Muscle of leg (tissue), 16 donors: ENCODE data around the gene TUT7. TPM values are rescaled to one million over a fixed set of nuclear protein-coding genes. Genes with fewer than 3 reads are reported as not detected.
"Not testable (repeated sequence)": the region's sequence is repeated elsewhere in the genome, so short reads cannot be mapped to it uniquely, and the experiment has no call there.

Source experiments
- DNase-seq: peaks from one replicate; pipeline ENCODE4 v3.0.0; 2013
- H3K27ac ChIP-seq: one replicate; pipeline ENCODE4 v1.5.1; 2013; ENCODE audit warnings: mild to moderate bottlenecking, low read length, control low read depth
- H3K27me3 ChIP-seq: one replicate; pipeline ENCODE4 v1.6.1; 2013; ENCODE audit warnings: low read length; ENCODE audit not compliant: control insufficient read depth, insufficient read depth
- H3K36me3 ChIP-seq: one replicate; pipeline ENCODE4 v1.6.1; 2013; ENCODE audit warnings: low read length; ENCODE audit not compliant: control insufficient read depth, insufficient read depth
- H3K4me1 ChIP-seq: one replicate; pipeline ENCODE4 v1.6.1; 2013; ENCODE audit warnings: low read length; ENCODE audit not compliant: control insufficient read depth, insufficient read depth
- H3K4me3 ChIP-seq: one replicate; pipeline ENCODE4 v1.5.1; 2013; ENCODE audit warnings: low read length, control low read depth
- H3K9me3 ChIP-seq: replicated peaks from 2 replicates; pipeline ENCODE4 v1.6.1; 2013; ENCODE audit warnings: low read depth, low read length; ENCODE audit not compliant: control insufficient read depth
- WGBS: methylation state at CpG from one replicate; pipeline ENCODE4 v1.1.5; 2013; ENCODE audit warnings: missing lambda C conversion rate; ENCODE audit not compliant: insufficient coverage; 5-methylcytosine and 5-hydroxymethylcytosine counted together
- long read RNA-seq, 11 donors: transcript quantifications; one replicate each; lab custom pipeline, GENCODE V29; 2026
- polyA plus RNA-seq, 8 donors: library from polyadenylated mRNA; unstranded; fragments of 120-200 nt; gene quantifications; one replicate each; pipeline versions ENCODE4 v1.2.1 to v1.2.3, GENCODE V29; 2013; ENCODE audit warnings: inconsistent platforms in 1 of 8, low replicate concordance in 1 of 8; ENCODE audit not compliant: insufficient read length in 8 of 8, insufficient read depth in 1 of 8
- total RNA-seq: library from RNA; stranded (reverse); fragments of 120-200 nt; gene quantifications from one replicate; pipeline ENCODE4 v1.2.4, GENCODE V29; 2013

Gene TUT7, protein sequence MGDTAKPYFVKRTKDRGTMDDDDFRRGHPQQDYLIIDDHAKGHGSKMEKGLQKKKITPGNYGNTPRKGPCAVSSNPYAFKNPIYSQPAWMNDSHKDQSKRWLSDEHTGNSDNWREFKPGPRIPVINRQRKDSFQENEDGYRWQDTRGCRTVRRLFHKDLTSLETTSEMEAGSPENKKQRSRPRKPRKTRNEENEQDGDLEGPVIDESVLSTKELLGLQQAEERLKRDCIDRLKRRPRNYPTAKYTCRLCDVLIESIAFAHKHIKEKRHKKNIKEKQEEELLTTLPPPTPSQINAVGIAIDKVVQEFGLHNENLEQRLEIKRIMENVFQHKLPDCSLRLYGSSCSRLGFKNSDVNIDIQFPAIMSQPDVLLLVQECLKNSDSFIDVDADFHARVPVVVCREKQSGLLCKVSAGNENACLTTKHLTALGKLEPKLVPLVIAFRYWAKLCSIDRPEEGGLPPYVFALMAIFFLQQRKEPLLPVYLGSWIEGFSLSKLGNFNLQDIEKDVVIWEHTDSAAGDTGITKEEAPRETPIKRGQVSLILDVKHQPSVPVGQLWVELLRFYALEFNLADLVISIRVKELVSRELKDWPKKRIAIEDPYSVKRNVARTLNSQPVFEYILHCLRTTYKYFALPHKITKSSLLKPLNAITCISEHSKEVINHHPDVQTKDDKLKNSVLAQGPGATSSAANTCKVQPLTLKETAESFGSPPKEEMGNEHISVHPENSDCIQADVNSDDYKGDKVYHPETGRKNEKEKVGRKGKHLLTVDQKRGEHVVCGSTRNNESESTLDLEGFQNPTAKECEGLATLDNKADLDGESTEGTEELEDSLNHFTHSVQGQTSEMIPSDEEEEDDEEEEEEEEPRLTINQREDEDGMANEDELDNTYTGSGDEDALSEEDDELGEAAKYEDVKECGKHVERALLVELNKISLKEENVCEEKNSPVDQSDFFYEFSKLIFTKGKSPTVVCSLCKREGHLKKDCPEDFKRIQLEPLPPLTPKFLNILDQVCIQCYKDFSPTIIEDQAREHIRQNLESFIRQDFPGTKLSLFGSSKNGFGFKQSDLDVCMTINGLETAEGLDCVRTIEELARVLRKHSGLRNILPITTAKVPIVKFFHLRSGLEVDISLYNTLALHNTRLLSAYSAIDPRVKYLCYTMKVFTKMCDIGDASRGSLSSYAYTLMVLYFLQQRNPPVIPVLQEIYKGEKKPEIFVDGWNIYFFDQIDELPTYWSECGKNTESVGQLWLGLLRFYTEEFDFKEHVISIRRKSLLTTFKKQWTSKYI (N-terminal part only)
- 18.6 TPM for total RNA-seq
- polyA plus RNA-seq: 10 to 100 TPM in 7 of 8 donors, 1 to 10 TPM in 1; 9.4 to 17.4 (median 13.6) TPM
- long read RNA-seq, donor 1: 0 reads
- long read RNA-seq, donor 2: 0 reads
- long read RNA-seq, donor 3, full-length matches to known transcripts: 1 of 1 reads
- long read RNA-seq, donor 3, partial matches to known transcripts: 0 of 1 reads
- long read RNA-seq, donor 3, other reads (novel, unspliced or antisense): 0 of 1 reads
- long read RNA-seq, donor 4: 0 reads
- long read RNA-seq, donor 5, full-length matches to known transcripts: 1 of 10 reads
- long read RNA-seq, donor 5, partial matches to known transcripts: 9 of 10 reads
- long read RNA-seq, donor 5, other reads (novel, unspliced or antisense): 0 of 10 reads
- long read RNA-seq, donor 6, full-length matches to known transcripts: 2 of 2 reads
- long read RNA-seq, donor 6, partial matches to known transcripts: 0 of 2 reads
- long read RNA-seq, donor 6, other reads (novel, unspliced or antisense): 0 of 2 reads
- long read RNA-seq, donor 7, partial matches to known transcripts: 0 of 1 reads
- long read RNA-seq, donor 7, other reads (novel, unspliced or antisense): 0 of 1 reads
- long read RNA-seq, donor 8, partial matches to known transcripts: 0 of 1 reads
- long read RNA-seq, donor 8, other reads (novel, unspliced or antisense): 0 of 1 reads
- long read RNA-seq, donor 9: 0 reads
- long read RNA-seq, donor 10, partial matches to known transcripts: 0 of 1 reads
- long read RNA-seq, donor 10, other reads (novel, unspliced or antisense): 0 of 1 reads
- long read RNA-seq, donor 11, partial matches to known transcripts: 7 of 7 reads
- long read RNA-seq, donor 11, other reads (novel, unspliced or antisense): 0 of 7 reads

DNA sequence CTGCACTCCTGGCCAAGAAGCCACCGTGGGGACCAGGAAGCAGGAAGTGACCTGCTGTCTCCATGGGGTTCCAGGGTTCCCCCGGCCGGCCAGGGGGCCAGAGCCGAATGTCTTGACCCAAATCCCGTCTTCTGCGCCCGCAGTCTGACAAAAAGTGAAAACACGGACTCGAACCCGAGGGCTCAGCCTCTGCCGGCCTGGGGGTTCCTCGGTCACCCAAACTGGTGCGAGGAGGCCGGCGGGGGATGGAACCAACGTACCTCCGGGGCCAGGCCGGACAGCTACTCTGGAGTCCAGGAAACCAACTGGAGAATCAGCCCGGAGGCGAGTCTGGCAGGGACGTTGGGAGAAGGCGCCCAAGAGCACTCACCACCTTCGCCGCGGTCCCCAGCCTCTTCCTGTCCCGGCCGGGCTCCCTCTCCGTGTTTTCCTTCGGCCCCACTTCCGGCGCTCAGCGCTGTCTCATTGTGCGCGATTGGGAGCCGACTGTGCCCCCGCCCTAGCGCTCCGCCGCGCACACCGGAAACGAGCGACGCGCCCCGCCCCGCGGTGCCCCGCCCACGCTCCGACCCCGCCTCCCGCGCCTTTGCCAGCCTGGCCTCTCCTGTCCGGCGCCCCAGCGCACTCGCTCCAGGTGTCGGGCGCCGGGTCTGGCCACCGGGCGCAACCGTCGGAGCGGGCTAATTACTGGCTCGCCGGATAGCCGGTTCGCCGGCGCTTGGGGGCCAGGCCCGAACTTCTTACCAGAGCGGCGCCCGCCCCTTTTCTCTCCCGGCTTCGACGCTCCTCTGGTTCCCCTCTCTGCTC lies at the start of gene TUT7:
TSS of gene TUT7 (minus strand) at position 400 of the 807 bp plus-strand sequence. CDS start 1,211 bp downstream, outside the sequence.
- Histone ChIP-seq H3K36me3 (peaks cover 3% of the 10 kb centered on the region), H3K9me3 (no peaks in the 10 kb centered on the region), H3K4me3 (peak within 1 kb of the TSS; percentile 86), H3K27me3 (no peaks in the 10 kb centered on the region), H3K4me1 (peaks cover 4% of the 10 kb centered on the region), H3K27ac (peak within 1 kb of the TSS; percentile 98)
- under 1% methylated on average over 79 of the region's 79 CpGs for WGBS
- peak; percentile 99 for DNase-seq

DNA sequence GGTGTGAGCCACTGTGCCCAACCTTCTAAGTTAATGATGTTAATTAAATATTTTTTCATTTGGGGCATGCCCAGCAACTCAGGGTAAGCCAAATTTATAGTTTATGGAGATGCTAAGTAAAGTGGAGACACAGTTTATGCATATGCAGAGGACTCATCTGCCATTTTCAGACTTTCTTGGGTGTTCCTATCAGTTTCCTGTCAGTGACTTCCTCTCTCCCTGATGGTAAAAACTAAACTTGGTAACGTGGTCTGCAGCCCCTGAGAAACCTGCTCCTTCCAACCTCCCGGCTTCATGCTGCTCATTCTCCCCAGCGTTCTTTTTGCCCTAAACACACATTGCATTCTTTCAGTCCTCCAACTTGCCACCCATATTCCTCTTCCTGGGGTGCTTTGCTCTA lies 48.4 kb upstream of the TUT7 start:
- H3K27ac ChIP-seq: no peak overlapping the region
- no peaks in the 10 kb centered on the region for H3K9me3 ChIP-seq
- H3K36me3 ChIP-seq: no peaks in the 10 kb centered on the region
- no peak for DNase-seq
- H3K27me3 ChIP-seq: no peaks in the 10 kb centered on the region
- peaks cover 5% of the 10 kb centered on the region for H3K4me1 ChIP-seq
- 77% methylated on average over 3 of the region's 3 CpGs for WGBS
- H3K4me3 ChIP-seq: no peak overlapping the region

DNA sequence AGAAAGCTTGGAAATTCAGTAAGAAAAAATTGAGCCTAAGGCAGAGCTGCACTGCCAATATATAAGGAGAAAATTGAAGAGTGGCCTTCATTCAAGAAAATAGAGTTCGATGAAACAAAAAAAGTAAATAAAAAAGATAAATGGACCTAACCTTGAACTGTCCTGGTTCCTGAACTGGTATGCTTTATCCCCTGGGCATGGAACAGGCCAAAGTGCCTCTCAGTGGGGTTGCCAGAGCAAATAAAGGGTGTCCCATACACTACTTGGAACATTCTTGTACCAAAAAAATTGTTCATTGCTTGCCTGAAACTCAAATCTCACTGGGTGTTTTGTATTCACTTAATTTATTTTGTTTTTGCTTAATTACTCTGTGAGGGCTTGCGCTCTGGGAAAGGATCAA lies 42.2 kb upstream of the TUT7 start:
- no peak for DNase-seq
- Histone ChIP-seq H3K36me3 (no peaks in the 10 kb centered on the region), H3K27me3 (no peaks in the 10 kb centered on the region), H3K9me3 (no peaks in the 10 kb centered on the region), H3K4me3 (no peak overlapping the region), H3K4me1 (no peaks in the 10 kb centered on the region), H3K27ac (no peak overlapping the region)
- no CpG with 5 or more reads among the region's 2 CpGs for WGBS

DNA sequence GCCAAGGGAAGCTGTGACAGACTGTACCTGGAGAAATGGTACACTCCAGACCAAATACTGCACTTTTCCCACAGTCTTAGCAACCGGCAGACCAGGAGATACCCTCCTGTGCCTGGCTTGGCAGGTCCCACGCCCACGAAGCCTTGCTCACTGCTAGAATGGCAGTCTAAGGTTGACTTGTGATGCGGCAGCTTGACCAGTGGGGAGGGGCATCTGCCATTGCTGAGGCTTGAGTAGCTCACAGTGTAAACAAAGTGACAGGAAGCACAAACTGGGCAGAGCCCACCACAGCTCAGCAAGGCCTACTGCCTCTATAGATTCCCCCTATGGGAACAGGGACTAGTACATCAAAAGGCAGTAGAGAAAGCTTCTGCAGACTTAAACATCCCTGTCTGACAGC lies 36.0 kb upstream of the TUT7 start:
- not testable (repeated sequence) for H3K4me3 ChIP-seq, H3K9me3 ChIP-seq, DNase-seq, H3K27ac ChIP-seq, H3K4me1 ChIP-seq, H3K36me3 ChIP-seq, H3K27me3 ChIP-seq
- WGBS: 79% methylated on average over 3 of the region's 4 CpGs

DNA sequence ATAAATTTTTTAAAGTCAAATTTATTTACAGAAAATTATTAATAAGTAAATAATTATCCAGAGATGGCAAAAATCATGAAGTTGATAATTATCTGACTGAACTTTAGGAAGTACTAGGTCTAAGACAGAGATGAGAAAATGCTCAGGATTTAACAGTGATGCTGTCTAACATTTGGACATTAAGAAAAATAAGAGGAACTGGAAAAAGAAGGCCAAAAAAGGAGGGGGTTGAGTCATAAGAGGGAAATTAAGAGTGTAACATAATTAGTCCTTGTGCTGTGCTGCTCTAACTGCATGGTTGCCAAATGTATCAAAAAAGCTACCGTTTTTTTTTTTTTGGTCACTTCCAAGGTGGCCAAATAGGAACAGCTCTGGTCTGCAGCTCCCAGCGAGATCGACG lies 35.4 kb upstream of the TUT7 start:
- no peak for DNase-seq
- H3K4me3 ChIP-seq: no peak overlapping the region
- peaks cover 2% of the 10 kb centered on the region for H3K9me3 ChIP-seq
- H3K36me3 ChIP-seq: no peaks in the 10 kb centered on the region
- 67% methylated on average over 1 of the region's 4 CpGs for WGBS
- H3K27ac ChIP-seq: no peak overlapping the region
- no peaks in the 10 kb centered on the region for H3K4me1 ChIP-seq
- no peaks in the 10 kb centered on the region for H3K27me3 ChIP-seq

DNA sequence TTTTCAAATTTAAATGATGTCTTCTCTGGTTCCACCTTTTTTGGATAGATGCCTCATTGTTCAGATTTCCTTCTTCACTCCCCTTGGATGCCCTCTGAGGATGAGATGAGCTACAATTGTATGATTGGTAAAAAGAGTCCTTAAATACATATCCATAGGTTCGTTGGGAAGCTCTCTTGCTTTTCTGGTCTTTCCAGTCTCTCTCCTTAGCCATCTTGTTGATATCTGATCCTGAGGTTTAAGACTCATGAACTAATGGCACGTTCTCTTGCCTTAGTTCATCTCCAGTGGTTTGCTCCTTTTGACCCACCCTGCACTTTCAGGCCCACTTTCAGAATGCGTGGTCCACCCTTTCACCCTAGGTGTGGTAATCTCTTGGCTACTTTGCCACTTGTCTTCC lies 33.2 kb upstream of the TUT7 start:
- Histone ChIP-seq H3K27me3 (no peaks in the 10 kb centered on the region), H3K4me3 (no peak overlapping the region), H3K4me1 (no peaks in the 10 kb centered on the region), H3K27ac (no peak overlapping the region), H3K9me3 (peaks cover 2% of the 10 kb centered on the region), H3K36me3 (no peaks in the 10 kb centered on the region)
- 68% methylated on average over 3 of the region's 3 CpGs for WGBS
- DNase-seq: no peak

DNA sequence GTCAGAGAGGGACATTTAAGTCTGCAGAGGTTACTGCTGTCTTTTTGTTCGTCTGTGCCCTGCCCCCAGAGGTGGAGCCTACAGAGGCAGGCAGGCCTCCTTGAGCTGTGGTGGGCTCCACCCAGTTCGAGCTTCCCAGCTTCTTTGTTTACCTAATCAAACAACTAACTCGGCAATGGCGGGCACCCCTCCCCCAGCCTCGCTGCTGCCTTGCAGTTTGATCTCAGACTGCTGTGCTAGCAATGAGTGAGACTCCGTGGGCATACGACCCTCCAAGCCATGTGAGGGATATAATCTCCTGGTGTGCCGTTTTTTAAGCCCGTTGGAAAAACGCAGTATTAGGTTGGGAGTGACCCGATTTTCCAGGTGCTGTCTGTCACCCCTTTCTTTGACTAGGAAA lies 28.8 kb upstream of the TUT7 start:
- WGBS: 74% methylated on average over 6 of the region's 11 CpGs
- H3K36me3 ChIP-seq, H3K27ac ChIP-seq, H3K4me1 ChIP-seq, DNase-seq, H3K27me3 ChIP-seq, H3K4me3 ChIP-seq, H3K9me3 ChIP-seq: not testable (repeated sequence)

DNA sequence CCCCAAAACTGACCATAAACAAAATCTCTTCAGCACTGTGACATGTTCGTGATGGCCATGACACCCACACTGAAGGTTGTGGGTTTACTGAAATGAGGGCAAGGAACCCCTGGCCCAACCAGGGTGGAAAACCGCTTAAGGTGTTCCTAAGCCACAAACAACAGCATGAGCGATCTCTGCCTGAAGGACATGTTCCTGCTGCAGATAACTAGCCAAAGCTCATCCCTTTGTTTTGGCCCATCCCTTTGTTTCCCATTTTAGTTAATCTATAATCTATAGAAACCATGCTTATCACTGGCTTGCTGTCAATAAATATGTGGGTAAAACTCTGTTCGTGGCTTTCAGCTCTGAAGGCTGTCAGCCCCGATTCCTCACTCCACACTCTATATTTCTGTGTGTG lies 21.8 kb upstream of the TUT7 start:
- Histone ChIP-seq H3K27me3 (no peaks in the 10 kb centered on the region), H3K9me3 (peaks cover 10% of the 10 kb centered on the region), H3K27ac (no peak overlapping the region), H3K4me1 (no peaks in the 10 kb centered on the region), H3K36me3 (no peaks in the 10 kb centered on the region), H3K4me3 (no peak overlapping the region)
- DNase-seq: no peak
- 63% methylated on average over 1 of the region's 5 CpGs for WGBS
